IPS-11a (cell line): ENCODE measurements around the gene COL3A1.

Experiments
- H3K4me3 ChIP-seq: one replicate; pipeline ENCODE4 v1.5.1; 2013; ENCODE audit warnings: low read depth, low read length, control low read depth

The COL3A1 gene

GRCh38 chr2:188975497-188976102, 1.4 kb downstream of the COL3A1 start:
- no peak overlapping the region for H3K4me3 ChIP-seq

GRCh38 chr2:188976545-188977268, 2.5 kb downstream of the COL3A1 start:
- no peak overlapping the region for H3K4me3 ChIP-seq

GRCh38 chr2:188977317-188977716, 3.1 kb downstream of the COL3A1 start:
- H3K4me3 ChIP-seq: no peak overlapping the region

GRCh38 chr2:188978291-188979081, 4.3 kb downstream of the COL3A1 start:
- no peak overlapping the region for H3K4me3 ChIP-seq

- no peak overlapping the region for H3K4me3 ChIP-seq
Observed at GRCh38 chr2:188979187-188980114, 5.3 kb downstream of the COL3A1 start.

- H3K4me3 ChIP-seq: no peak overlapping the region
Observed at GRCh38 chr2:188983427-188984064, 9.4 kb downstream of the COL3A1 start.

GRCh38 chr2:188984065-188984491, 9.9 kb downstream of the COL3A1 start:
- no peak overlapping the region for H3K4me3 ChIP-seq

GRCh38 chr2:188984680-188985079, 10.5 kb downstream of the COL3A1 start:
- no peak overlapping the region for H3K4me3 ChIP-seq

- no peak overlapping the region for H3K4me3 ChIP-seq
Observed at GRCh38 chr2:188986839-188987238, 12.7 kb downstream of the COL3A1 start.

- no peak overlapping the region for H3K4me3 ChIP-seq
Observed at GRCh38 chr2:188993247-188993646, 19.1 kb downstream of the COL3A1 start.

GRCh38 chr2:188997263-188997662, 23.1 kb downstream of the COL3A1 start:
- H3K4me3 ChIP-seq: no peak overlapping the region

- no peak overlapping the region for H3K4me3 ChIP-seq
Observed at GRCh38 chr2:189000221-189000620, 26.0 kb downstream of the COL3A1 start.

- H3K4me3 ChIP-seq: no peak overlapping the region
Observed at GRCh38 chr2:189002079-189002478, 27.9 kb downstream of the COL3A1 start.

GRCh38 chr2:189008555-189009262, 34.5 kb downstream of the COL3A1 start:
- H3K4me3 ChIP-seq: no peak overlapping the region

- H3K4me3 ChIP-seq: no peak overlapping the region
Observed at GRCh38 chr2:189010536-189010935, 36.4 kb downstream of the COL3A1 start.

GRCh38 chr2:189012351-189012750, 38.2 kb downstream of the COL3A1 start:
- H3K4me3 ChIP-seq: no peak overlapping the region

- no peak overlapping the region for H3K4me3 ChIP-seq
Observed at GRCh38 chr2:189013031-189013430, 38.9 kb downstream of the COL3A1 start.

- H3K4me3 ChIP-seq: no peak overlapping the region
Observed at GRCh38 chr2:189013671-189014448, 39.7 kb downstream of the COL3A1 start.
